ENCODE data around the gene LRP5. TPM values are rescaled to one million over a fixed set of nuclear protein-coding genes. Genes with fewer than 3 reads are reported as not detected.

LRP5 gene
- total RNA-seq, 1 donor from 2014 or later = 65.0 TPM

GRCh38 chr11:68337399-68337835, 25.0 kb downstream of the LRP5 start:
- peaks cover 11% of the 10 kb centered on the region for H3K36me3 Mint-ChIP-seq
- H3K27ac Mint-ChIP-seq = peak overlapping the region; percentile 60
- H3K4me1 Mint-ChIP-seq (ENCODE audit: unreplicated experiment) = peaks cover 49% of the 10 kb centered on the region
- H3K9me3 Mint-ChIP-seq = no peaks in the 10 kb centered on the region
- TF ChIP-seq CTCF (conservative IDR thresholded peaks at IDR 0.05) = no peak
- H3K27me3 Mint-ChIP-seq = no peaks in the 10 kb centered on the region
- DNase-seq (ENCODE audit: extremely low spot score, unreplicated experiment) = no peak
- no peak overlapping the region for H3K4me3 Mint-ChIP-seq

- H3K27me3 Mint-ChIP-seq = no peaks in the 10 kb centered on the region
- no peak for DNase-seq (ENCODE audit: extremely low spot score, unreplicated experiment)
Measured at GRCh38 chr11:68338051-68338780, 25.8 kb downstream of the LRP5 start.

GRCh38 chr11:68340003-68340767, 27.8 kb downstream of the LRP5 start:
- Mint-ChIP-seq H3K27ac (peak overlapping the region; percentile 91), H3K4me3 (no peak overlapping the region)

More at GRCh38 chr11:68338051-68338780, 25.8 kb downstream of the LRP5 start:
- peak overlapping the region; percentile 30 for H3K4me3 Mint-ChIP-seq
- H3K36me3 Mint-ChIP-seq = peaks cover 7% of the 10 kb centered on the region
- H3K4me1 Mint-ChIP-seq (ENCODE audit: unreplicated experiment) = peaks cover 46% of the 10 kb centered on the region
- H3K27ac Mint-ChIP-seq = peak overlapping the region; percentile 21
- H3K9me3 Mint-ChIP-seq = no peaks in the 10 kb centered on the region
- no peak for TF ChIP-seq CTCF (conservative IDR thresholded peaks at IDR 0.05)

GRCh38 chr11:68340784-68341556, 28.6 kb downstream of the LRP5 start:
- Mint-ChIP-seq H3K4me3 (no peak overlapping the region), H3K36me3 (peaks cover 12% of the 10 kb centered on the region), H3K27me3 (no peaks in the 10 kb centered on the region), H3K4me1 (ENCODE audit: unreplicated experiment) (peaks cover 53% of the 10 kb centered on the region), H3K27ac (peak overlapping the region; percentile 91), H3K9me3 (no peaks in the 10 kb centered on the region)
- no peak for DNase-seq (ENCODE audit: extremely low spot score, unreplicated experiment)
- TF ChIP-seq CTCF (conservative IDR thresholded peaks at IDR 0.05) = no peak

More at GRCh38 chr11:68340003-68340767, 27.8 kb downstream of the LRP5 start:
- peaks cover 51% of the 10 kb centered on the region for H3K4me1 Mint-ChIP-seq (ENCODE audit: unreplicated experiment)
- no peaks in the 10 kb centered on the region for H3K9me3 Mint-ChIP-seq
- DNase-seq (ENCODE audit: extremely low spot score, unreplicated experiment) = no peak
- no peaks in the 10 kb centered on the region for H3K27me3 Mint-ChIP-seq
- no peak for TF ChIP-seq CTCF (conservative IDR thresholded peaks at IDR 0.05)
- H3K36me3 Mint-ChIP-seq = peaks cover 7% of the 10 kb centered on the region

Measured in type B pancreatic cell (in vitro differentiated cells).